GM13976 (cell line): ENCODE measurements around the gene PSMB2.

Experiments used
- DNase-seq: peaks from one replicate; pipeline ENCODE4 v3.0.0; 2012; ENCODE audit warnings: low spot score
- in situ Hi-C: fragments of 300-500 bp; cut with MboI; formaldehyde crosslinking; loops from one replicate; pipeline ENCODE4 v1.12.0; 2022; ENCODE audit warnings: low sequenced_read_pairs, mixed read lengths, inconsistent platforms; ENCODE audit not compliant: unreplicated experiment
- TF ChIP-seq, protein P1 (sequence below): IDR thresholded peaks from 2 replicates; pipeline ENCODE4 v1.5.1; 2012; ENCODE audit warnings: borderline replicate concordance, mild to moderate bottlenecking; ENCODE audit not compliant: insufficient read depth; ENCODE audit errors: extremely low read depth, missing control alignments, control extremely low read depth

Gene PSMB2

DNA sequence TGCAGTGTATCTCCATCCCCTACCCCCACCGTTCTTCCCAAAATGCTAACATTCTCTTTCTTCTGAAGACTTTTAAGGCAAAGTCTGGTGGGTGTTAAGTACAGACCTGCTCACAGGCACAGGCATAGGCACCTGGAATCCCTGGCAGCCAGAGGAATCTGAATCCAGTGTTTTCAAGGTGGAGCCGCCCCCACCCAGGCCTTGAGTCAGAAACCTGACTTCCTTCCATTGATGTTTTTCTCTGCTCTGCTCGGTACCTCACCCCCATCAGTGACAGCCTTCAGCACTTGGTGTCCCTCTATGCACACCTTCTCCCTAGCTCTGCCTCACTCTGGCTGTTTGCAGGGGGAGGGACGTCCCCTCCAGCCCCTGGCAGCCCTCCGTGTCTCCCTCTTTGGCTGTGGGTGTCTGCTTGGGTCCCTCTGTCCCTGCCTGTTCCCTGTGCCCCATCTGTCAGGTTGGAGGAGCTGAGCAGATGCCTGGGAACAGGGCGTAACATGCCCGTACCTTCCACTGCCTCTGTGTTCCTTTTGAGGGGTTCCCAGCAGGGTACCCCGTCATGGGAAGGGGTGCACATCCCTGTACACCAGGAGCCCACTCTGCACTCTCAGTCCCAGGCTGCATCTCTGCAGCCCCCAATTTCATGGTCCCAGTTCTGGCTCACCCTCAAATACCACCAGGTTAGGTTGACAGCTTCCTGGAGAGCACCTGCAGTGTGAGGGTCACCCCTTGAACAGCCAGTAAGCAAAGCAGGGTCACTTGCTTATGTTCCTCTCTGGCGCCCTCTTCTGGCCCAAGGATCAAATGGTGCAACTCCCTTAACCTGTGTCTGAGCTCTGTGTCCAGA lies 77.1 kb downstream of the PSMB2 start:
- peak; percentile 87 for DNase-seq
- in situ Hi-C loops, result loop anchor here (5.0 kb wide), 1 partner anchor 107 kb away; no protein-coding TSS in a partner anchor
- TF ChIP-seq, protein P1, sequence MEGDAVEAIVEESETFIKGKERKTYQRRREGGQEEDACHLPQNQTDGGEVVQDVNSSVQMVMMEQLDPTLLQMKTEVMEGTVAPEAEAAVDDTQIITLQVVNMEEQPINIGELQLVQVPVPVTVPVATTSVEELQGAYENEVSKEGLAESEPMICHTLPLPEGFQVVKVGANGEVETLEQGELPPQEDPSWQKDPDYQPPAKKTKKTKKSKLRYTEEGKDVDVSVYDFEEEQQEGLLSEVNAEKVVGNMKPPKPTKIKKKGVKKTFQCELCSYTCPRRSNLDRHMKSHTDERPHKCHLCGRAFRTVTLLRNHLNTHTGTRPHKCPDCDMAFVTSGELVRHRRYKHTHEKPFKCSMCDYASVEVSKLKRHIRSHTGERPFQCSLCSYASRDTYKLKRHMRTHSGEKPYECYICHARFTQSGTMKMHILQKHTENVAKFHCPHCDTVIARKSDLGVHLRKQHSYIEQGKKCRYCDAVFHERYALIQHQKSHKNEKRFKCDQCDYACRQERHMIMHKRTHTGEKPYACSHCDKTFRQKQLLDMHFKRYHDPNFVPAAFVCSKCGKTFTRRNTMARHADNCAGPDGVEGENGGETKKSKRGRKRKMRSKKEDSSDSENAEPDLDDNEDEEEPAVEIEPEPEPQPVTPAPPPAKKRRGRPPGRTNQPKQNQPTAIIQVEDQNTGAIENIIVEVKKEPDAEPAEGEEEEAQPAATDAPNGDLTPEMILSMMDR, result peak; percentile 83

DNA sequence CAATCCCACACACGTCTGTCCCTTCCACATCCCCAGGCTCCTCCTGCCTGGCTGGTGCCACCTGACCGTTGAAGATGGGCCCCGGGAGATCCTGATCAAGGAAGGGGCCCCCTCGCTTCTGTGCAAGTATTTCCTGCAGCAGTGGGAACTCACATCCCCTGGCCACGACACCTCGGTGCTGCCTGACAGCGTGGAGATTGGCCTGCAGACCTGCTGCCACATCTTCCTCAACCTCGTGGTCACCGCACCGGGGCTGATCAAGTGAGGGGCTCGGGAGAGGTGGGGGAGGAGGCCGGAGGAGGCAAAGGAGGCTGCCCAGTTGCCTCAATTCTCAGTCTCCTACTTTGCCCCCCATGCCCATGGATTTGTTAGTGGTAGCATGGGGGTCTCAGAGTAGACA lies 78.2 kb downstream of the PSMB2 start:
- DNase-seq, result no peak
- TF ChIP-seq, protein P1, result no peak
- in situ Hi-C loops, result loop anchor here (5.0 kb wide), 1 partner anchor 106 kb away; no protein-coding TSS in a partner anchor

DNA sequence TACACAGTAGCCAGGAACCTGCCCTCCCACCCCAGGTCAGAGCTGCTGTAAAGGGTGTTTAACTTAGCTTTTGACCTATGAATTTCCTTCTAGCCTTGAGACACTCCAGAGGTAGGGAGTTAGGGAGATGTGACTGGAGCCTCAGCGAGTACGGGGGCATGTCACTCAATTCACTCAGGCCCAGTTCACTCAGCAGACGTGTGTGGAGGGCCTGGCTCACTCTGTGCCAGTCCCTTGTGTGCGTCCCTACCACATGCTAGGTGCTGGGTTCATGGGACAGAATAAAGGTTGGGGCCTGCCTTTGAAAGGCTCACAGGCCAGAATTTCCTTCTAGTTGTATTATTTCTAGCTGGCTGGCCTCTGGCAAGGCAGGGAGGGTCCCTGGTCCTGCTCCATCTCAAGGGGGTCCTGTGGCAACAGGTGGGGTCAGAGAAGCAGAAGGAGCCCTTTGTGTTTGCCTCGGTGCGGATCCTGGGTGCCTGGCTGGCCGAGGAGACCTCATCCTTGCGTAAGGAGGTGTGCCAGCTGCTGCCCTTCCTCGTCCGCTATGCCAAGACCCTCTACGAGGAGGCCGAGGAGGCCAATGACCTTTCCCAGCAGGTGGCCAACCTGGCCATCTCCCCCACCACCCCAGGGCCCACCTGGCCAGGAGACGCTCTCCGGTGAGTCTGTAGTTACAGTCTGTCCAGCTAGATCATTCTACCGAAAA lies 79.2 kb downstream of the PSMB2 start:
- in situ Hi-C loops, result loop anchor here (5.0 kb wide), 1 partner anchor 105 kb away; no protein-coding TSS in a partner anchor
- TF ChIP-seq, protein P1, result no peak
- no peak for DNase-seq

DNA sequence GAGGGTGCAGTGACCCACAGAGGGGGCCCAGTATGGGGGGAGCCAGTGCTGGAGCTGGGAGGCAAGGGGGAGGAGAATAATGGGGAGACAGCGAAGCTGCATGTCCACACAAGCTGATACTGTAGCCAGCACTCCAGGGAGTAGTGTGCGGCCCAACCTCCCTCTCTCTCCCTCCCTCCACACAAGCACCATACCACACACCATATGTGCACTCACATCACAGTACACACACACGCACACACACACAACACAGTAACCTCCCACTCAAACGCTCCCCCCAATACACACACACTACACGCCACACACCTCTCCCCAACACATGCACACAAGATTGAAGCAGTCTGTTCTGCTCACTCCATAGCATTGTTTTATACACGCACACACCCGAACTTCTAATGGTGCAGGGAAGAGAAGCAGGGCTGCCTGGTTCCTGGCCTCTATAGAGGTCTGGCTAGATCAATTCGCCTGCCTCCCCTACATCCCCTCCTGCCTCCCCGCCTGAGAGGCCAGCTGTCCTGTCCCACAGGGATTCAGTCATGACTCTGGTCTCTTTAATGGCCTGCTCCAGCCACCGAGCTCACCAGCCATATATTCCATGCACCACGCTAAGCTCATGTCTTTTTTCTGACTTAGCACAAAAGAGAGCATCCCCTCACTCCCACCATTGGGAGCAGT lies 79.9 kb downstream of the PSMB2 start:
- in situ Hi-C loops, result loop anchor here (5.0 kb wide), 1 partner anchor 104 kb away; no protein-coding TSS in a partner anchor
- no peak for DNase-seq
- TF ChIP-seq, protein P1, result no peak

DNA sequence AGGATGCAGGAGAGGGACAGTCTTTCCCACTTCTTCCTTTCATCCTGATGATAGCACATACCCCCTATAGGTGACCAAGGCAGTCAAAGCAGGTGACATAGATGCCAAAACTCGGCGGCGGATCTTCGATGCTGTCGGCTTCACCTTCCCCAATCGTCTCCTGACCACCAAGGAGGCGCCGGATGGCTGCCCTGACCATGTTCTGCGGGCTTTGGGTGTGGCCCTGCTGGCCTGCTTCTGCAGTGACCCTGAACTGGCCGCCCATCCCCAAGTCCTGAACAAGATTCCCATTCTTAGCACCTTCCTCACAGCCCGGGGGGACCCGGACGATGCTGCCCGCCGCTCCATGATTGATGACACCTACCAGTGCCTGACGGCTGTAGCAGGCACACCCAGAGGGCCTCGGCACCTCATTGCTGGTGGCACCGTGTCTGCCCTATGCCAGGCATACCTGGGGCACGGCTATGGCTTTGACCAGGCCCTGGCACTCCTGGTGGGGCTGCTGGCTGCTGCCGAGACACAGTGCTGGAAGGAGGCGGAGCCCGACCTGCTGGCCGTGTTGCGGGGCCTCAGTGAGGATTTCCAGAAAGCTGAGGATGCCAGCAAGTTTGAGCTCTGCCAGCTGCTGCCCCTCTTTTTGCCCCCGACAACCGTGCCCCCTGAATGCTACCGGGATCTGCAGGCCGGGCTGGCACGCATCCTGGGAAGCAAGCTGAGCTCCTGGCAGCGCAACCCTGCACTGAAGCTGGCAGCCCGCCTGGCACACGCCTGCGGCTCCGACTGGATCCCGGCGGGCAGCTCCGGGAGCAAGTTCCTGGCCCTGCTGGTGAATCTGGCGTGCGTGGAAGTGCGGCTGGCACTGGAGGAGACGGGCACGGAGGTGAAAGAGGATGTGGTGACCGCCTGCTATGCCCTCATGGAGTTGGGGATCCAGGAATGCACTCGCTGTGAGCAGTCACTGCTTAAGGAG lies 80.8 kb downstream of the PSMB2 start:
- in situ Hi-C loops, result loop anchor here (5.0 kb wide), 1 partner anchor 103 kb away; no protein-coding TSS in a partner anchor
- TF ChIP-seq, protein P1, result no peak
- DNase-seq, result no peak
